HG02571 (cell line): ENCODE data around the gene CCL16.
"Not testable (repeated sequence)": the region's sequence is repeated elsewhere in the genome, so short reads cannot be mapped to it uniquely, and the experiment has no call there.

Experiments
- ATAC-seq: cut with Tn5 transposase; IDR thresholded peaks from one replicate; pipeline ENCODE4 v1.9.1; 2021; ENCODE audit warnings: mild to moderate bottlenecking, moderate library complexity; ENCODE audit not compliant: unreplicated experiment

The CCL16 gene, protein sequence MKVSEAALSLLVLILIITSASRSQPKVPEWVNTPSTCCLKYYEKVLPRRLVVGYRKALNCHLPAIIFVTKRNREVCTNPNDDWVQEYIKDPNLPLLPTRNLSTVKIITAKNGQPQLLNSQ

DNA sequence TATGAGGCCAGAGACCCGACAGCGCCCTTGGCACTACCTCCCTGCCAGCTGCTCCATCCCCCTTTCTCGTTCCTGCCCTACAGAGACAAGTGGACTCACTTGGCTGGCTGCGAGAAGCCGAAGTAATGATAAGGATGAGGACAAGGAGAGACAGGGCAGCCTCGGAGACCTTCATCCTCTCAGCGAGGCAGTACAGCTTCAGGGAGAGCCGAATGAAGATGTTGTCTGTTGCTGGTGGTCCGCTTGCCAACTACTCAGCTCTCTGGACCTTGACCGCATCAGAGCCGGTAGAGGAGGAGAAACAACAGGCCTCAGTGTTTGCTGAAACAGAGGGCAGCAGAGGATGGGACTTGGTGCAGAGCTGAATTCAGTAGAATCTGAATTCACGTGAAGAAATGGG lies at the start of gene CCL16:
Gene CCL16 (minus strand): TSS at position 252 of the 400 bp plus-strand sequence. CDS start 77 bp downstream, at position 175.
- ATAC-seq = no peak

DNA sequence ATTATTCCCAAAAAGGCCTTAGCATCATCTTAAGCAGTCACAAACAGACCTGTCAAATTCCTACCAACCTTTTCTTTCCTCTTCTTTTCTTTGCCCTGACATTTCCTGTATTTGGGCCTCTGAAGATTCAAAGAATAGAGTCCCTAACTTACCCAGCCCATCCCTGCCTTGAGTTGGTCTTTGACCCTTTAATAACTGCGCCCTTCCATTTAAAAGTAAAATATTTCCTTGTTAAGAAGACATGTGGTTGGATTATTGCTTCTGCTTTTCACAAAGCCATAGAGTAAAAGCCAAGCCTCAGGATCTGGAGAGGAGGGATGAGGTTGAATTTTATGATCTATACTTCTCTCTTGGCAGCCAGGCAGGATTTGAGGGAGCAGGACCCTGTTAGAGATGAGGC lies 49.7 kb upstream of the CCL16 start:
- ATAC-seq = no peak

DNA sequence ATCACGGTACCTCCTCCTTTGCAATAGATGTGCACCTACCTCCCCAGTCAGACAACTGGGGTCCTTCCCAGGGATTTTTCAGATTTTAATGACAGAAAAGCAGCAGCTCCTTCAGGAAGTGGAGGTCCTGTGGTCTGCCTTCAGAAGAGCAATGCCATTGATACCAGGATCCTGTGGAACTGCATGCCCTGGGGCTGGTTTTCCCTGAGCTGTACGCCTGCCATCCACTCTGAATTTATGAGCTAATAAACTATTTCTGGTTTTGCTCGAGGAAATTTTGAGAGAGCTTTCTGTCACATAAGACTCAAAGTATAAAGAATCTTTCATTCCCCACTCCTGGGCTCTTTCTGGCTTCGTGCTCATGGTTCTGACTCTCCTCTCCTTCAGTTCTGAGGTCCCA lies 46.5 kb upstream of the CCL16 start:
- ATAC-seq = no peak

DNA sequence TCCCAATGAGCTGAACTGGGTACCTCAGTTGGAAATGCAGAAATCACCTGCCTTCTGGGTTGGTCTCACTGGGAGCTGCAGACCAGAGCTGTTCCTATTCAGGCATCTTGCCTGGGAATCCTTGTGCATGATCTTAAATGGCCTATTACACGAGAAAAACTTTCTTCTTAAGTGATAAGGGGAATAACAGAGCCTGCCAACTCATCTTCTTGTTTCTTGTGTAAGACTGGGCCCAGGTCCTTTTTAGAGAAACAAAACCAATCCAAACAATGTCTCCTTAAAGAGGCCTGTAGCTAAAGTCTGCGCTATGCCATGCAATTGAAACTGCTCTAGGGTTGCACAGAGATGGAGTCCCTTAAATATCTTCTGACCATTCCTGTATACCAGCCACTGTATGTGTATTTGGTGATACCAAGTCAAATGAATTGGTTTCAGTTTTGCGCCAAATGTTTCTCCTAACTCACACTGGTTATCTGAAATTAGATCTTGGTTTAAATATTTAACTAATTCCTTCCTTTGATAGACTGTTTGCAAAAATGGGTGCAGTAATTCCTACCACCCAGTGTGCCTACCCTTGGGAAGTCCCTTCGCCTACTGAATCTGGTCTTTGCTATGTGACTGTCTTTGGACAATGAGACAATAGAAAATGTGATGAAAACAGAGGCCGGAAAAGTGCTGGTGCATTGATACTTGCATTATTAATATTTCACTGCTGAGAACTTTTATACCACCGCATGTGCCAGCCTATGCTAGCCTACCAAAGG lies 43.0 kb upstream of the CCL16 start:
- no peak for ATAC-seq

DNA sequence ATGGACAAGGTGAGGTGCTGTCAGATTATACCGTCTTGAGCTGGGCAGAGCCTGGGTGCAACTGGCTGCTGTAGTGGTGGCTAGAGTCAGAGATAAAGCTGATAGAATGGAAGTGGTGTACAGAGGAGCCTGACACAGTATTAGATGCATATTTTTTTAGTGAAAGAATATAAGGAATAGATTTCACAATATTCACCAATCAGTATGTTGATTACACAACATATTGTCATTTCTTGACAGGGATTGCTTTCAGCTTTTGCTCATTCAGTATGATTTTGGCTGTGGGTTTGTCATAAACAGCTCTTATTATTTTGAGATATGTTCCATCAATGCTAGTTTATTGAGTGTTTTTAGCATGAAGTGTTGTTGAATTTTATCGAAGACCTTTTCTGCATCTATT lies 38.1 kb upstream of the CCL16 start:
- no peak for ATAC-seq

DNA sequence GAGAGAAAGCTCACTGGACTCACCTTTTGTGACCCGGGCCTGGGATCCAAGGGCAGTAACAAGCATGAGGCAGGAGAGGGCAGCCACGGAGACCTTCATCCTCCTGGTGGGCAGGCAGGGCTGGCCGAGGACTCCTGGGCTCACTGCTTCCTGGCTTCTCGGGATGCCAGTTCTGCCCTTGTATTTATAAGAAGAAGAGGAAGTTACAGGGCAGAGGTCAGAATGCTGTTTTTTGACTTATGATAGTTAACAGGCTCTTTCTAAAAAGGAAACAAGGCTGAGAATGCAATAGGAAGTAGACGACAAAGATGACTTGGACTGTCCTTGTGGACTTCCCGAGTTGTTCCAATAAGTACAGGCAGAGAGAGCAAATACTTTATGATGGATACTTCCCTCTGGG lies 36.5 kb upstream of the CCL16 start, which contains the start of gene CCL23:
Gene CCL23 (minus strand): TSS at position 174 of the 400 bp plus-strand sequence. CDS start 75 bp downstream, at position 99.
- no peak for ATAC-seq

DNA sequence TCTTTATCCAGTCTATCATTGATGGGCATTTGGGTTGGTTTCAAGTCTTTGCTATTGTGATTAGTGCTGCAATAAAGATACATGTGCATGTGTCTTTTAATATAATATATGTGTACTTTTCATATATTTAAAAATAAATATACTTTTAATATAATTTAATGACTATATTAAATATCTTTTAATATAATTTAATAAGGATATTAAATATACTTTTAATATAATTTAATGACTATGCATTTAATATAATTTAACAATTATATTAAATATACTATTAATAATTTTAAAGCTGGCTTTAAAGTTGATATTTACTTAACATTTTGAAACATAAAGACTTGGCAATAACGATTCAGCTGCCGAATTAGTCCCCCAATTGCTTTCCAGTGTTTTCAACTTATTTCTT lies 35.3 kb upstream of the CCL16 start:
- ATAC-seq = no peak

DNA sequence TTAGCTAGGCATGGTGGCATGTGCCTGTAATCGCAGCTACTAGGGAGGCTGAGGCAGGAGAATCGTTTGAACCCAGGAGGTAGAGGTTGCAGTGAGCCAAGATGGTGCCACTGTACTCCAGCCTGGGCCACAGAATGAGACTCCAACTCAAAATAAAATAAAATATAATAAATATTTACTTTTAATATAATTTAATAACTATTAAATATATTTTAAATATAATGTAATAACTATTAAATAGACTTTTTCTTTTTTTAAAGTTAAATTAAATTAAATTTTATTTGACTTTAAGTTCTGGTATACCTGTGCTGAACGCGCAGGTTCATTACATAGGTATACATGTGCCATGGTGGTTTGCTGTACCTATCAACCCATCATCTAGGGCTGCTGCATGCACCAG lies 34.6 kb upstream of the CCL16 start:
- not testable (repeated sequence) for ATAC-seq

DNA sequence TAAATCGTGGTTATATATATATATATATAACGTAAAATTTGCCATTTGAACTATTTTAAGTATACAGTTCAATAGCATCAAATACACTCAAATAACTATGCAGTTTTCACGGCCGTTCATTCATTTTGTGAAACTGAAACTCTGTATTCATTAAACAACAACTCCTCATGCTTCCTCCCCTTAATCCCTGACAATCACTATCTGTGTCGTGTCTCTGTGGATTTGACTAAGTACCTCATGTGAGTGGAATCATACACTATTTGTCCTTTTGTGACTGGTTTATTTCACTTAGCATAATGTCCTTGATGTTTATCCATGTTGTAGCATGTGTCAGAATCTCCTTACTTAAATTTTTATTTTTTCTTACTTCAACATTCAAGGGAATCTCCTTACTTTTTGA lies 33.6 kb upstream of the CCL16 start:
- ATAC-seq = no peak

DNA sequence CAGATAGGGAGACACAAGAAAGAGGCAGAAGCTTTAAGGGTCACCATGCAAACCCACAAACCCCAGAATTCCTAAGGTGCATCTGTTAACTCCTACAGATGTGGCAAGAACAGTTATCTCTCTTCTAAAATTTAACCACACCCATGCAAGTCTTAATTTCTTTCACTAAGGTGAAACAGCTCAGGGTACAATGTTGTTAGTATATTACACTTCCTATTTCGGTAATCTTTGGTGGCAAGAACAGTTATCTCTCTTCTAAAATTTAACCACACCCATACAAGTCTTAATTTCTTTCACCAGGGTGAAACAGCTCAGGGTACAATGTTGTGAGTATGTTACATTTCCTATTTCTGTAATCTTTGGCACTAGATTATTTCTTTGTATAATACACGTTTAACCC lies 29.9 kb upstream of the CCL16 start:
- no peak for ATAC-seq

DNA sequence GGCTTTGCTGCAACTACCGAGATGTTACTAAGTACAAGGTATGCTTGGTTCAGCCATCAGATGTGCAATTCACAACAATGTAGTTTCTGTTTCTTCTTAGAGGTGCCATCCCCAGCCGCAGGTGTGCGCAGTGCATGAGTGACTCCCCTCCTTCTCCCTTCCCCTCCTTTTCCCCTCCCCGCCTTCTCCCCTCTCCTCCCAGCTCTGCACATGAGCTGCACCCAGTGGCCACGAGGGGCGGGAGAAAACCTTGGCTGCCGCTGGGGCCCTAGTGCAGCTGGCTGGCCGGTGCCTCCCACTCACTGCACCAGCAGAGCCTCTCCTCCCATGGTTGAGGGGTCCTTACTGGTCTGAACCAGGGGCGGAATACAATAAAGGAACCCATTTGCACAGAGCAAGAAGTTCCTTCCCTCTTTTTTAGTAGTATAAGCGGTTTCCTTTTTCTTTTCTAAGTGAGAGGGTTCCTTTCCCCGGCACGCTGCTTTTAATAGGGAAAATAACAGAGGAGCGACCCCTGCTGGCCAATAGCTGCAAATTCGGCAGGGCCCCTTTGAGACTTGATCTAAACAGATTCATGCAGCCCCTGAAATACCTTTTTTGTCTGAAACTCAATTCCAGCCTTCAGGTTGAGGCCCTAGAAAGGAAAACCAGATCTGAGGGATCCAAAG lies 27.8 kb upstream of the CCL16 start:
- ATAC-seq = no peak

DNA sequence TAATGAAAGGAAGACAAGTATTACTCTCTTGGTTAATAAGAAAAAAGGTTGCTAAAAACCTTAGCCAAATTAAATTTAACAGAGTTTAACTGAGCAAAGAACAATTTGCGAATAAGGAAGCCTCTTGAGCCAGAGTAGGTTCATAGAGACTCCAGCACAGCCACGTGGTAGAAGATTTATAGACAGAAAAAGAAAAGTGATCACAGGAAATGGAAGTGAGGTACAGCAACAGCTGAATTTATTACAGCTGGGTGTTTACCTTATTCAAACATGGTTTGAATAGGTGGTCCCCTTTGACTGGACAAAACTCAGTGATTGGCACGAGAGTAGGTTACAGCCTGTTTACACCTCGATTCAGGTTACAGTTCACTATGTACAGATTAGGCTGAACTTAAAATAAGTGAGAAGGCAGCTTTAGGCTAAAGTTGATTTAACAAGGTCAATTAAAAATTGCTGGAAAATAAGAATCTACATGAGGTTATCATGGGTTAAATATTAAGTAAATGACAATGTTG lies 23.4 kb upstream of the CCL16 start:
- ATAC-seq = no peak

DNA sequence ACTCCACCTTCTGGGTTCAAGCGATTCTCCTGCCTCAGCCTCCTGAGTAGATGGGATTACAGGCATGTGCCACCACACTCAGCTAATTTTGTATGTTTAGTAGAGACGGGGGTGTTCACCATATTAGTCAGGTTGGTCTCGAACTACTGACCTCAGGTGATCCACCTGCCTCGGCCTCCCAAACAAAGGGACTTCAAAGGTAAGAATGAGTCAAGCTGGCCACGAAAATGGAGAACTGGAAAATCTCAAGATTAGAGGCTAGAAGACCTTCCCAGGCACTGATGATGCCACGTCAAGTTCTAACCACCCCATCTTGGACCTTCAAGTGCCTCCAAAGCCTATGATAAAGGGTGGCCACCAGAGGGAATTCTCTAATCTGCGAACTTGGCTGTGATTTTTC lies 21.3 kb upstream of the CCL16 start:
- no peak for ATAC-seq

DNA sequence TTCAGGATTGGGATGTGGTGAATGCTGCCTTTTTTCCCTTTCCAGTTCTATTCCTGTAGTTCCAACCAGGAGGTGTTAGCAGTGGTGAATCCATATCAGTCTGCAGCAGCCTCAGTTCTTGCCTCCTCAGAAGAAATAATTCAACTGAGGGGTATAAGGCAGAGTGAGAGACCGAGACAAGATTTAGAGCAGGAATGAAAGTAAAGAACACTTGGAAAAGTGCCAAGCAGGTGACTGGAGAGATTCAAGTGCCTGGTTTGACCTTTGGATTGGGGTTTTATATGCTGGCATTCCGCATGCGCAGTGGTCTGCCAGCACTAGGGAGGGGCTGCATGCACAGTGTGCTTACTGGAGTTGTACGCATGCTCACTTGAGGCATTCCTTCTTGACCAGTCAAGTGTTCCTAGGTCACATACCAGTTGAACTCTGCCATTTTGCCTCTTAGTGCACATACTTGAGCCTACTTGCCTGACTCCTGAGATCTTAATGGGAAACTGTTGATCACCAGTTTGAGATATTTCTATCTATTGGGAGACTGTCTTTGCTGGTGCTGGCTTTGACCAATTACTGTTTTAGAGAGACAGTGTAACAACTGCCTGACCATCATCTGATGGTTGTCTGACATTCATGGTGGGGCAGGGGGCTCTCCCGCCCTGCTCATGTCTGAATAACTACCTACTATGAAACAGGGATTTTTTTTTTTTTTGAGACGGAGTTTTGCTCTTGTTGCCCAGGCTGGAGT lies 20.7 kb upstream of the CCL16 start:
- no peak for ATAC-seq

DNA sequence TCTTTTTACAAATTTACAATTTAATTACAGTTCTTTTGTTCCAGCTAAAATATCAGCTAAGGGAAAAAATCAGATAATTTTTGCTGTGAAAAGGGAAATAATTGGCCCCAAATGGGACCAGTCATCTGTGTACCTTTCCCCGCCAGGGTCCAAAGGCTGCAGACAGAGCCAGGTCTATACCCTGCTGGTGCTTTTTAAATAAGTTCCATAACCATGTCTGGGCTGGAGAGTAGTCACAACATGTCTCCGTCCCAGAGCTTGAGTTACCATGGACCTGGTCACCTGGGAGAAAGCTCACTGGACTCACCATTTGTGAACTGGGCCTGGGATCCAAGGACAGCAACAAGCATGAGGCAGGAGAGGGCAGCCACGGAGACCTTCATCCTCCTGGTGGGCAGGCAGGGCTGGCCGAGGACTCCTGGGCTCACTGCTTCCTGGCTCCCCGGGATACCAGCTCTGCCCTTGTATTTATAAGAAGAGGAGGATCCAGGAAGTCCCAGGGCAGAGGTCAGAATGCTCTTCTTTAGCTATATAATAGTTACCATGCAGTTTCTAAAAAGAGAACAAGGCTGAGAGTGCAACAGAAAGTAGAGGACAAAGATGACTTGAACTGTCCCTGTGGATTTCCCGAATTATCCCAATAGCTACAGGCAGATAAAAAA lies 19.9 kb upstream of the CCL16 start, which contains the start of gene CCL15:
Gene CCL15 (minus strand): TSS at position 444 of the 662 bp plus-strand sequence. CDS start 61 bp downstream, at position 383.
- no peak for ATAC-seq

DNA sequence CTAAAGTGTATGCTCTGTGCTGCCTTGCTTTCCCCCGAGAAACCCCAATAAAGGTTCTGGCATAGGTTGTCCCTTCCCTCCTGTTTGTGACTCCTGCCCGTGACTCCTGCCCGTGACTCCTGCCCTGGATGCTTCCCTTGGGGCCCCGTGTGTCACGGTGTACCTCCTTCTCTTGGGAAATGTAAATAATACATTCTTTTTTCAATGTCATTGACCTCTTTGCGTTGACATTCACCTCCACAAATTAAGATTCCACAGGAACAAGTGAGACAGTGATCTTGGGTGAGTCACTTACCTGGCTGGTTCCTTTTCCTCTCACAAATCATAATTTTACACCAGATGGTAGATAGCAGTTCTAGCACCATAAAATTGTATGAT lies 19.4 kb upstream of the CCL16 start:
- no peak for ATAC-seq

DNA sequence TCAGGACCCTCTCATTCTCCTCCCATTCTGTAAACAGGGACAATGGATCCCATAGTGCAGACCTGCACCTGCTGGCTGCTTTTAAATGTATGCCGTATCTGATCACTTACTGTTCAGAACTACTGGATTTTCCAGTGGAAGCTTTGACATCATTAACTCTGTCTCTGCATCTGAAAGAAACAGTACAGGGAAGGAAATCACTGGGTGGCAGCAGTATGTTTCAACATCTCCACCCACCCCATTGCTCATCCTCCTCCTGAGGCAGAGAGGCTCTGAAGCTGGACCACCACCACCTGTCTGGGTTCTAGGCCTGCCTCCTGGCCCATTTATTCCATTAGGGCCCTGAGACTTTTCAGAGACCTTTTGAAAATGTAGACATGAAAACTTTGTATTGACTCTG lies 17.5 kb upstream of the CCL16 start:
- no peak for ATAC-seq

DNA sequence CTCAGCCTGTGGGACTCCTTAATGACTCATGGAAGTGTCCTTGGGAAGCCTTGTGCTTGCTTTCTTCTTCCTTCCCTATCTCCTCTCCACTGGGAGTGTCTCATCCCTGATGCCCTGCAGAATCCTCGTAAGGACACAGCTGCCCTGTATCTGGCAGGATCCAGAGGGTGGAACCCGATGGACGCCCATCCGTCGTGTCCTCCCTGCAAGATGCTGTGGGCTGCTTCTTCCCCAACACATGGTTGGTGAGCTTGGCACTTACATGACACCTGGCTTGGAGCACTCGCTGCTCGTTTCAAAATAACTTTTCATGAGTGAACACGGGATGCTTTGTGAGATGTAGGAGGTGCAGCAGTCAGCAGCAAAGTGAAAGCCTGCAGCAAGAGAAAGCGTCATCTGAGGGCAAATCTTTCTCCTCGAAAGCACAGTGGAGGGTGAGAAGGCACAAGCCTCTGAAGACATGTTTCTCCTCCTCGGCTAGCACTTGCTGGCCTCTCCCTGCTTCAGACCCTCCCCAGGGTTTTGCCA lies 16.8 kb upstream of the CCL16 start:
- ATAC-seq = no peak

DNA sequence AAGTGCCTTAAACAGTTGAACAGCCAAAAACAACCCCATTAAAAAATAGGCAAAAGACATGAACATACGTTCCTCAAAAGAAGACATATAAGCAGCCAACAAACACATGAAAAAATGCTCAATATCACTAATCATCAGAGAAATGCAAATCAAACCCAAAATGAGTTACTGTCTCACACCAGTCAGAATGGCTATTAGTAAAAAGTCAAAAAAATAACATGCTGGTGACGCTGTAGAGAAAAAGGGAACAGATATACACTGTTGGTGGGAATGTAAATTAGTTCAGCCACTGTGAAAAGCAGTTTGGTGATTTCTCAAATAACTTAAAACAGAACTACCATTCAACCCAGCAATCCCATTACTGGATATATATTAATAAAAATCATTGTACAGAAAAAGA lies 14.0 kb upstream of the CCL16 start:
- not testable (repeated sequence) for ATAC-seq

DNA sequence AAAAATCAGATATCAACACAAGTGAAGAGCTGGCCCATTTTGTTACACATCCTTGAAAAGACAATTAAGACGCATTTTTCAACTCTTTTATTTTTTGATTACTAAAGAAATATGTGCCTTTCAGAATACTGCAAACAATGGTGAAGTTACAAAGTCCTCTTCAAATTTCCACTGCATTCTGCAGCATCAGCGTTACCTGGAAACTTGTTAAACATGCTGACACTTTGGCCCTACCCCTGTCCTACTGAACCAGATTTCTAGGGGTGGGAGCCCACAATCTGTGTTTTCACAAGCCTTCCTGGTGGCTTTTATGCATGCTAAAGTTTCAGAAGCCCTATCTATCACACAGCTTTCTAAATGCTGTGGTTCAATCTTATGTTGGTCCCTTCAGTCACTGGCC lies 9.8 kb upstream of the CCL16 start:
- ATAC-seq = no peak
